SK-N-SH (cell line): ENCODE results near the gene ELAVL4. TPM values are rescaled to one million over a fixed set of nuclear protein-coding genes. Genes with fewer than 3 reads are reported as not detected.
A peak's percentile ranks its signal among the peaks of the same experiment; 100 is the strongest.

Source experiments
- CTCF ChIA-PET: fragments of 300-600, 350-600 bp; formaldehyde crosslinking; extraction: SDS; loops from one replicate; lab custom pipeline; 2021; lab: Yijun Ruan, JAX
- POLR2A ChIA-PET: fragments of 350-600 bp; sonication (Branson Sonifier 250); formaldehyde crosslinking; extraction: SDS; loops from one replicate; lab custom pipeline; 2020; ENCODE audit warnings: antibody characterized with exemption, inconsistent platforms; lab: Yijun Ruan, JAX
- DNase-seq: peaks from one replicate; pipeline ENCODE4 v3.0.0; 2012
- H2AFZ ChIP-seq: fragments of 200-600 bp; sonication (generic); 2 replicates; pipeline ENCODE4 v1.8.1; 2016; ENCODE audit warnings: antibody characterized with exemption, mild to moderate bottlenecking, low read depth
- H3F3A ChIP-seq: fragments of 200-600 bp; sonication (generic); replicated peaks from 2 replicates; pipeline ENCODE3; 2016; ENCODE audit warnings: antibody characterized with exemption, mild to moderate bottlenecking; ENCODE audit not compliant: insufficient read depth
- H3K27ac ChIP-seq, 2 experiments: fragments of 200-500 bp in 1 of 2; fragments of 200-600 bp in 1 of 2; sonication (Bioruptor generic) in 1 of 2; sonication (generic), shearing (Covaris generic) in 1 of 2; 2 replicates each; pipeline versions ENCODE4 v1.5.1 to v1.6.1; 2014 to 2016; ENCODE audit warnings: low read depth in 2 of 2, inconsistent platforms in 1 of 2, low read length in 1 of 2, mild to moderate bottlenecking in 1 of 2, mixed read lengths in 1 of 2
- H3K27me3 ChIP-seq: fragments of 200-600 bp; sonication (generic), shearing (Covaris generic); 2 replicates; pipeline ENCODE4 v1.6.1; 2016; ENCODE audit warnings: mixed run types; ENCODE audit not compliant: insufficient read depth
- H3K36me3 ChIP-seq, 2 experiments: fragments of 200-500 bp in 1 of 2; fragments of 200-600 bp in 1 of 2; sonication (Bioruptor generic) in 1 of 2; sonication (generic) in 1 of 2; replicated peaks in 1 of 2; 2 replicates each; pipeline versions ENCODE3 to v1.5.1; 2014 to 2016; ENCODE audit warnings: low read length in 1 of 2, mild to moderate bottlenecking in 1 of 2; ENCODE audit not compliant: insufficient read depth in 2 of 2, control insufficient read depth in 1 of 2
- H3K4me1 ChIP-seq, 2 experiments: fragments of 200-500 bp in 1 of 2; fragments of 200-600 bp in 1 of 2; sonication (Bioruptor generic) in 1 of 2; sonication (generic), shearing (Covaris generic) in 1 of 2; 2 replicates each; pipeline versions ENCODE4 v1.5.1 to v1.6.1; 2014 to 2016; ENCODE audit warnings: low read depth in 1 of 2, low read length in 1 of 2, mixed run types in 1 of 2; ENCODE audit not compliant: insufficient read depth in 2 of 2, control insufficient read depth in 1 of 2
- H3K4me2 ChIP-seq: fragments of 200-600 bp; sonication (generic), shearing (Covaris generic); 2 replicates; pipeline ENCODE4 v1.6.1; 2017; ENCODE audit warnings: mixed run types
- H3K4me3 ChIP-seq, 2 experiments: fragments of 200-500 bp in 1 of 2; fragments of 200-600 bp in 1 of 2; sonication (Bioruptor generic) in 1 of 2; sonication (generic), shearing (Covaris generic) in 1 of 2; 2 replicates each; pipeline versions ENCODE4 v1.5.1 to v1.8.1; 2014 to 2016; ENCODE audit warnings: low read depth in 2 of 2, inconsistent platforms in 1 of 2, low read length in 1 of 2, mild to moderate bottlenecking in 1 of 2, mixed read lengths in 1 of 2, moderate library complexity in 1 of 2
- H3K79me2 ChIP-seq: fragments of 200-600 bp; sonication (generic); 2 replicates; pipeline ENCODE4 v1.8.1; 2017; ENCODE audit warnings: mild to moderate bottlenecking; ENCODE audit not compliant: insufficient read depth
- H3K9ac ChIP-seq: fragments of 200-600 bp; sonication (generic); 2 replicates; pipeline ENCODE4 v1.6.1; 2017; ENCODE audit warnings: mixed run types
- H3K9me2 ChIP-seq: fragments of 200-600 bp; sonication (generic); 2 replicates; pipeline ENCODE4 v1.6.1; 2017; ENCODE audit warnings: mixed run types
- H3K9me3 ChIP-seq: fragments of 200-600 bp; sonication (generic); 2 replicates; pipeline ENCODE4 v1.6.1; 2017; ENCODE audit warnings: mixed run types, mild to moderate bottlenecking, moderate library complexity
- H4K20me1 ChIP-seq: fragments of 200-600 bp; sonication (generic); 2 replicates; pipeline ENCODE4 v1.6.1; 2017; ENCODE audit warnings: mild to moderate bottlenecking, mixed run types; ENCODE audit not compliant: insufficient read depth
- ELF1 ChIP-seq: IDR thresholded peaks from 2 replicates; pipeline ENCODE4 v1.4.0; 2012
- EP300 ChIP-seq, 2 experiments: IDR thresholded peaks; 2 replicates each; pipeline versions ENCODE4 v1.4.0 to v1.6.1; 2012; ENCODE audit warnings: borderline replicate concordance in 1 of 2, low read depth in 1 of 2, low read length in 1 of 2
- FOXJ3 ChIP-seq: sonication (generic); formaldehyde crosslinking; IDR thresholded peaks from 2 replicates; pipeline ENCODE4 v1.5.1; 2020; ENCODE audit warnings: mild to moderate bottlenecking, missing genetic modification reagents
- FOXM1 ChIP-seq: IDR thresholded peaks from 2 replicates; pipeline ENCODE4 v1.4.0; 2012; ENCODE audit warnings: low read depth, mild to moderate bottlenecking
- GABPA ChIP-seq: IDR thresholded peaks from 2 replicates; pipeline ENCODE4 v1.4.0; 2012; ENCODE audit warnings: low read depth, mild to moderate bottlenecking
- GATA2 ChIP-seq: sonication (generic); formaldehyde crosslinking; IDR thresholded peaks from 2 replicates; pipeline ENCODE4 v1.5.0; 2020; ENCODE audit warnings: mild to moderate bottlenecking, missing genetic modification reagents
- JUND ChIP-seq: IDR thresholded peaks from 2 replicates; pipeline ENCODE4 v1.4.0; 2012
- MAX ChIP-seq: IDR thresholded peaks from 2 replicates; pipeline ENCODE4 v1.4.0; 2012; ENCODE audit warnings: low read depth
- MEF2A ChIP-seq: IDR thresholded peaks from 2 replicates; pipeline ENCODE4 v1.4.0; 2012; ENCODE audit warnings: low read depth, borderline replicate concordance
- NFIC ChIP-seq: IDR thresholded peaks from 2 replicates; pipeline ENCODE4 v1.4.0; 2012; ENCODE audit warnings: borderline replicate concordance
- NRF1 ChIP-seq: IDR thresholded peaks from 2 replicates; pipeline ENCODE4 v1.6.1; 2012; ENCODE audit warnings: low read depth, mild to moderate bottlenecking, low read length
- PBX3 ChIP-seq: IDR thresholded peaks from 2 replicates; pipeline ENCODE4; 2012
- POLR2AphosphoS5 ChIP-seq: IDR thresholded peaks from 2 replicates; pipeline ENCODE4 v1.6.1; 2012; ENCODE audit warnings: low read depth, low read length
- RAD21 ChIP-seq: IDR thresholded peaks from 2 replicates; pipeline ENCODE4 v1.6.1; 2012; ENCODE audit warnings: mild to moderate bottlenecking, low read length
- RCOR1 ChIP-seq: fragments of 150-350 bp; IDR thresholded peaks from 2 replicates; pipeline ENCODE4 v1.6.1; 2017; ENCODE audit warnings: antibody characterized with exemption, low read length
- RXRA ChIP-seq: IDR thresholded peaks from 2 replicates; pipeline ENCODE4 v1.4.0; 2012; ENCODE audit warnings: low read depth, mild to moderate bottlenecking, borderline replicate concordance
- SMC3 ChIP-seq: IDR thresholded peaks from 2 replicates; pipeline ENCODE4 v1.6.1; 2012; ENCODE audit warnings: low read depth, low read length, improper control_type of control experiment
- TAF1 ChIP-seq: IDR thresholded peaks from 2 replicates; pipeline ENCODE4 v1.6.1; 2012; ENCODE audit warnings: low read depth, mild to moderate bottlenecking, low read length, moderate library complexity, borderline replicate concordance
- ZBTB33 ChIP-seq: IDR thresholded peaks from 2 replicates; pipeline ENCODE4 v1.4.0; 2012; ENCODE audit warnings: low read depth, borderline replicate concordance
- WGBS: methylation state at CpG from one replicate; pipeline ENCODE4 v1.1.6; 2017; ENCODE audit warnings: low lambda C conversion rate; 5-methylcytosine and 5-hydroxymethylcytosine counted together
- polyA plus RNA-seq, 3 experiments: library from polyadenylated mRNA; depleted of rRNA; stranded (reverse); fragments of >200 nt; gene quantifications; 2 replicates each; pipeline ENCODE4 v1.2.3, GENCODE V29; 2012
- TF ChIP-seq, protein P1 (sequence below): fragments of 150-350 bp; IDR thresholded peaks from 2 replicates; pipeline ENCODE4 v1.6.1; 2017; ENCODE audit warnings: antibody characterized with exemption, low read length, low read depth, borderline replicate concordance
- TF ChIP-seq, protein P2 (sequence below): IDR thresholded peaks from 2 replicates; pipeline ENCODE4 v1.4.0; 2012; ENCODE audit warnings: low read depth, borderline replicate concordance
- TF ChIP-seq, protein P3 (sequence below): fragments of 200-600 bp; sonication (generic); IDR thresholded peaks from 2 replicates; pipeline ENCODE4 v1.6.1; 2017; ENCODE audit warnings: antibody characterized with exemption, mild to moderate bottlenecking, moderate library complexity

ELAVL4 gene
- polyA plus RNA-seq, 1 of the 3 experiments (the other 2 are of a cell fraction), result 2.7 TPM

- TF ChIP-seq MEF2A (no peak), GATA2 (CRISPR knock-in tag) (peak; percentile 75), RAD21 (no peak; the same call in 1 of the 2 replicates), RCOR1 (0 out of 2 replicates have a peak, but pooled peaks have one; percentile 16), NRF1 (no peak), ELF1 (no peak), FOXM1 (no peak), FOXJ3 (CRISPR knock-in tag) (peak; percentile 54), EP300 (IDR thresholded peaks at IDR 0.05; ENCODE audit: borderline replicate concordance in 1 of 2, low read depth in 1 of 2, low read length in 1 of 2) (peak in 1 of 2 experiments; percentile 35; a peak in 1 of 4 replicates)
These were observed 30.8 kb downstream of the ELAVL4 start for GRCh38 chr1:50139339-50140181.

DNA sequence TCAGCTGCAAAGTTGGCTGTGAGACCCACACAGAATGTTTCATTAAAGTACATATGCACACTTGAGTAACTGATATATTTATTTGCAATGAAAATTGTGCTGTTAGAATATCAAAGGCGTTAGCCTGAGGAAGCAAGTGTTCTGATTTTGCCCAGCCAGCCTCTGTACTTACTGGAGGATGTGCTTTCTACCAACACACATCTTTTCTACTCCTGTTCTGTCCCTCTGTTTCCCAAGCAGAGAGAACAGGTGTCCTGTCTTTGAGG lies 31.4 kb downstream of the ELAVL4 start:
- CTCF ChIA-PET, result interaction anchor here (0.9 kb wide), 1 partner anchor 132 kb away, joined by 3 read pairs; no protein-coding TSS in a partner anchor
- no peaks in the 10 kb centered on the region for H3K79me2 ChIP-seq
- H3K9me2 ChIP-seq, result no peaks in the 10 kb centered on the region
- no peak overlapping the region for H3K4me3 ChIP-seq
- no peak overlapping the region for H3K4me2 ChIP-seq
- H3K36me3 ChIP-seq, result no peaks in the 10 kb centered on the region
- H3F3A ChIP-seq, result no peaks in the 10 kb centered on the region
- no peaks in the 10 kb centered on the region for H3K27me3 ChIP-seq
- H2AFZ ChIP-seq, result no peak overlapping the region
- no peak for DNase-seq
- peaks cover 0 to 20% of the 10 kb centered on the region in 2 experiments; a peak in 2 of 4 replicates for H3K4me1 ChIP-seq
- WGBS, result 38% methylated on average over 1 of the region's 1 CpG
- peak overlapping the region in 1 of 2 experiments; percentile 74; a peak in 2 of 4 replicates for H3K27ac ChIP-seq
- POLR2A ChIA-PET, result no interaction called here
- no peaks in the 10 kb centered on the region for H4K20me1 ChIP-seq
- H3K9me3 ChIP-seq, result no peaks in the 10 kb centered on the region
- H3K9ac ChIP-seq, result no peak overlapping the region
- TF ChIP-seq ZBTB33 (no peak), JUND (no peak), ELF1 (no peak), SMC3 (no peak), GABPA (no peak), PBX3 (no peak), RXRA (no peak), FOXM1 (no peak), TAF1 (no peak), POLR2AphosphoS5 (no peak), MAX (no peak), NFIC (no peak)
- TF ChIP-seq, protein P1, sequence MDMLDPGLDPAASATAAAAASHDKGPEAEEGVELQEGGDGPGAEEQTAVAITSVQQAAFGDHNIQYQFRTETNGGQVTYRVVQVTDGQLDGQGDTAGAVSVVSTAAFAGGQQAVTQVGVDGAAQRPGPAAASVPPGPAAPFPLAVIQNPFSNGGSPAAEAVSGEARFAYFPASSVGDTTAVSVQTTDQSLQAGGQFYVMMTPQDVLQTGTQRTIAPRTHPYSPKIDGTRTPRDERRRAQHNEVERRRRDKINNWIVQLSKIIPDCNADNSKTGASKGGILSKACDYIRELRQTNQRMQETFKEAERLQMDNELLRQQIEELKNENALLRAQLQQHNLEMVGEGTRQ, result no peak
- TF ChIP-seq, protein P2, sequence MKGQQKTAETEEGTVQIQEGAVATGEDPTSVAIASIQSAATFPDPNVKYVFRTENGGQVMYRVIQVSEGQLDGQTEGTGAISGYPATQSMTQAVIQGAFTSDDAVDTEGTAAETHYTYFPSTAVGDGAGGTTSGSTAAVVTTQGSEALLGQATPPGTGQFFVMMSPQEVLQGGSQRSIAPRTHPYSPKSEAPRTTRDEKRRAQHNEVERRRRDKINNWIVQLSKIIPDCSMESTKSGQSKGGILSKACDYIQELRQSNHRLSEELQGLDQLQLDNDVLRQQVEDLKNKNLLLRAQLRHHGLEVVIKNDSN, result no peak
- TF ChIP-seq, protein P3, sequence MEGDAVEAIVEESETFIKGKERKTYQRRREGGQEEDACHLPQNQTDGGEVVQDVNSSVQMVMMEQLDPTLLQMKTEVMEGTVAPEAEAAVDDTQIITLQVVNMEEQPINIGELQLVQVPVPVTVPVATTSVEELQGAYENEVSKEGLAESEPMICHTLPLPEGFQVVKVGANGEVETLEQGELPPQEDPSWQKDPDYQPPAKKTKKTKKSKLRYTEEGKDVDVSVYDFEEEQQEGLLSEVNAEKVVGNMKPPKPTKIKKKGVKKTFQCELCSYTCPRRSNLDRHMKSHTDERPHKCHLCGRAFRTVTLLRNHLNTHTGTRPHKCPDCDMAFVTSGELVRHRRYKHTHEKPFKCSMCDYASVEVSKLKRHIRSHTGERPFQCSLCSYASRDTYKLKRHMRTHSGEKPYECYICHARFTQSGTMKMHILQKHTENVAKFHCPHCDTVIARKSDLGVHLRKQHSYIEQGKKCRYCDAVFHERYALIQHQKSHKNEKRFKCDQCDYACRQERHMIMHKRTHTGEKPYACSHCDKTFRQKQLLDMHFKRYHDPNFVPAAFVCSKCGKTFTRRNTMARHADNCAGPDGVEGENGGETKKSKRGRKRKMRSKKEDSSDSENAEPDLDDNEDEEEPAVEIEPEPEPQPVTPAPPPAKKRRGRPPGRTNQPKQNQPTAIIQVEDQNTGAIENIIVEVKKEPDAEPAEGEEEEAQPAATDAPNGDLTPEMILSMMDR, result no peak

More at GRCh38 chr1:50139339-50140181, 30.8 kb downstream of the ELAVL4 start:
- H3K27ac ChIP-seq, result peak overlapping the region in 1 of 2 experiments; percentile 74; a peak in 2 of 4 replicates
- peaks cover 0 to 20% of the 10 kb centered on the region in 2 experiments; a peak in 2 of 4 replicates for H3K4me1 ChIP-seq
- no peak overlapping the region for H3K4me3 ChIP-seq
- no peaks in the 10 kb centered on the region for H3K79me2 ChIP-seq
- ChIA-PET CTCF (no interaction called here), POLR2A (no interaction called here)
- WGBS, result 64% methylated on average over 10 of the region's 10 CpGs
- H2AFZ ChIP-seq, result no peak overlapping the region
- no peaks in the 10 kb centered on the region for H3K9me3 ChIP-seq
- H3F3A ChIP-seq, result no peaks in the 10 kb centered on the region
- no peaks in the 10 kb centered on the region for H3K36me3 ChIP-seq
- no peaks in the 10 kb centered on the region for H3K9me2 ChIP-seq
- H4K20me1 ChIP-seq, result no peaks in the 10 kb centered on the region
- no peak overlapping the region for H3K4me2 ChIP-seq
- H3K9ac ChIP-seq, result no peak overlapping the region
- H3K27me3 ChIP-seq, result no peaks in the 10 kb centered on the region
- DNase-seq, result no peak
